Activated T-cell treated with anti-CD3 and anti-CD28 coated beads, Interleukin-2, amount 50 U/mL, for 24 hours (primary cell): Measurements from ENCODE around the gene DMAC1.
A peak's percentile ranks its signal among the peaks of the same experiment; 100 is the strongest.

Experiments
- DNase-seq: peaks from one replicate; pipeline ENCODE4 v3.0.0-alpha.2; 2020
- H3K27ac Mint-ChIP-seq: 2 replicates; pipeline ENCODE4 v1.8.0; 2020; ENCODE audit warnings: mild to moderate bottlenecking, mixed read lengths
- H3K27me3 Mint-ChIP-seq: 2 replicates; pipeline ENCODE4 v1.8.0; 2020; ENCODE audit warnings: mixed read lengths
- H3K36me3 Mint-ChIP-seq: 2 replicates; pipeline ENCODE4 v1.8.0; 2020; ENCODE audit warnings: low read depth, mixed read lengths
- H3K4me1 Mint-ChIP-seq: 2 replicates; pipeline ENCODE4 v1.8.0; 2020; ENCODE audit warnings: low read depth, mixed read lengths
- H3K4me3 Mint-ChIP-seq: 2 replicates; pipeline ENCODE4 v1.8.0; 2020; ENCODE audit warnings: mild to moderate bottlenecking, moderate library complexity, mixed read lengths
- H3K9me3 Mint-ChIP-seq: 2 replicates; pipeline ENCODE4 v1.8.0; 2020; ENCODE audit warnings: mixed read lengths

DMAC1 gene

DNA sequence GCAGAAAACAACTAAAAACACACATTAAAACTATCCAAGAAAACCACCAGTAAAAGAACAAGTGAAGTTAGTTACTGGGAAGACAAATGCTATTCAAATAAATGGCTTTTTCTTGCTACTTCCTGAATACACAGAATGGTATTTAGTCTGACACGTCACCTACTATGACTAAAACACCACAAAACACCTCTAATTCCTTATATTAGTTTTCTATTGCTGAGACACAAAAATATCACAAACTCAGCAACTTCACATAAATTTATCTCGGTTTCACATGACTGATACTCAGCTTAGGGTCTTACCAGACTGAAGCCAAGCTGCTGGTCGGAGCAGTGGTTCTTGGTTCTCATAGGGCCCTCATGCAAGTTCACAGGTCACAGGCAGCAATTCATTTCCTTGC lies 5.4 kb downstream of the DMAC1 start:
- Mint-ChIP-seq H3K4me3 (no peak overlapping the region), H3K4me1 (peaks cover 48% of the 10 kb centered on the region), H3K27me3 (no peaks in the 10 kb centered on the region), H3K36me3 (peaks cover 86% of the 10 kb centered on the region), H3K9me3 (no peaks in the 10 kb centered on the region), H3K27ac (peak overlapping the region; percentile 74)
- no peak for DNase-seq

DNA sequence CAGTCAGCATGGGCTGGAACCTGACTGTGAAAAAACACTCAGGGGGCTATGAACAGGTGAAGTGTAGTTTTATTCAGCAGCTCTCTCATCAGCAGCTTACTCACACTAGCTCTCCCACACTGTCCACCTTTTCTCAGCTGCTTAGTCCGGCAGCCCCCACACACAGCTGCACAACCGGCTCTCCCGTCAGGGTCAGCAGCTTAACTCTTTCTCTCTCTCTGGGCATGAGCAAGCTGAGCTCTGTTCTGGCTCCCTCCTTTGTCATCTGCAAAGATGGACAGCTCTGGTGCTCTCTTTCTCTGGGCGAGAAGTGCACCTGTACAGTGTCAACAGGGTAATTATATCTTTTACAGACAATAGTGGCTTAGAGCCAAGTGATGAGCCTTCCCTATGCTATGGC lies 8.2 kb downstream of the DMAC1 start:
- DNase-seq = no peak
- no peak overlapping the region for H3K27ac Mint-ChIP-seq
- peaks cover 28% of the 10 kb centered on the region for H3K4me1 Mint-ChIP-seq
- H3K27me3 Mint-ChIP-seq = no peaks in the 10 kb centered on the region
- H3K9me3 Mint-ChIP-seq = no peaks in the 10 kb centered on the region
- no peak overlapping the region for H3K4me3 Mint-ChIP-seq
- peaks cover 80% of the 10 kb centered on the region for H3K36me3 Mint-ChIP-seq

DNA sequence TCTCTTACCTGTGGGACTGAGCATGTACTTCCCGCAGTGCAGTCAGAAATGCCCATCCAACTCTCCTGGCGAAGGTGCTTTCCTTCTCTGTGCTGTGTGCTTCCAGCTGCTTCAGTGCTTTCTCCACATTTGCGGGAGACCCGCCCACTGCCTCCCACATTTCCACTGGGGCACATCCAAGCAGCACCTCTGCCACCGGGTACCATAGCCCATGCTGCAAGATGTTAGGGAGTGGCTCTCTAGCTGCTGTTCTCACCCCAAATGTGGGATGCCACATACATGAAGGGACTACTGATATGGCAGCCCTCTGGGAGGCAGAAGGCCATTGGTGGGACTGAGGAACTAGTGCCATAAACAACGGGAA lies 8.8 kb downstream of the DMAC1 start:
- H3K27ac Mint-ChIP-seq = no peak overlapping the region
- no peak for DNase-seq
- H3K4me3 Mint-ChIP-seq = no peak overlapping the region
- no peaks in the 10 kb centered on the region for H3K9me3 Mint-ChIP-seq
- no peaks in the 10 kb centered on the region for H3K27me3 Mint-ChIP-seq
- H3K4me1 Mint-ChIP-seq = peaks cover 23% of the 10 kb centered on the region
- peaks cover 76% of the 10 kb centered on the region for H3K36me3 Mint-ChIP-seq

DNA sequence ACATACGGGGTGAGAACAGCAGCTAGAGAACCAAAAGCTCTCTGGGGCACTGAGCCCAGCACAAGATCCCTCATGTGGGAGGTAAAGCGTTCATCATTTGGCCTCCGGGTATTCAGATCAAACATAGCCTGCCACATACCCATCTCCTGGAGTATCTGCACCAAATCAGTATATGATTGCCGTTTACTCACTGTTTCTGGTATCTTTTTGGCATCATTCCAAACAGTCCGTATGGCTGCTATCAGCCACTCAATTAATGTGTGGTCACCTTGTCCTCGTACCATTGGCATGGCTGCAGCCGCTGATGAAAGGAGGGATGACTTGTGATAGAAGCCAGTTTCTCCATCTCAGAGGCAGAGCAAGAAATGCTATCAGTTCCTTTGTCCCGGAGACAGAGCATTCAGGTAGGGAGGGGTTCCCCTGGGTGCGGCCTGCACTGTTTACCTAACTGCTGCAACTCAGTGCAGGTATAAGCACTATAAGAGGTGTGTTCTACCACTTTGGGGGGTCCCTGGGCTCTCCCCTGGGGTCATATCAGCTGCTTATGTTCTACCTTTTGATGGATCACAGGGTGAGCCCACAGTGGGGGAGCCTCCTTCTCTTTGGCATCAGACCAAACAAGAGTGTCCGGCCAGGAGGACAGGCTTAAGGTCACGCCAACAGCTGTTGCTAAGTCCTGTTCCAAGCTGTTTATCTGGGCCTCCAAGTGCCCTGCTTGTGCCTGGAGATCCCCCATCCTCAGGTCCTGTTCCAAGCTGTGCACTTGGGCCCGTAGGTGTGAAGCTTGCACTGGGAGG lies 9.4 kb downstream of the DMAC1 start:
- no peak overlapping the region for H3K27ac Mint-ChIP-seq
- peaks cover 21% of the 10 kb centered on the region for H3K4me1 Mint-ChIP-seq
- DNase-seq = no peak
- H3K27me3 Mint-ChIP-seq = no peaks in the 10 kb centered on the region
- H3K36me3 Mint-ChIP-seq = peaks cover 73% of the 10 kb centered on the region
- no peaks in the 10 kb centered on the region for H3K9me3 Mint-ChIP-seq
- no peak overlapping the region for H3K4me3 Mint-ChIP-seq

DNA sequence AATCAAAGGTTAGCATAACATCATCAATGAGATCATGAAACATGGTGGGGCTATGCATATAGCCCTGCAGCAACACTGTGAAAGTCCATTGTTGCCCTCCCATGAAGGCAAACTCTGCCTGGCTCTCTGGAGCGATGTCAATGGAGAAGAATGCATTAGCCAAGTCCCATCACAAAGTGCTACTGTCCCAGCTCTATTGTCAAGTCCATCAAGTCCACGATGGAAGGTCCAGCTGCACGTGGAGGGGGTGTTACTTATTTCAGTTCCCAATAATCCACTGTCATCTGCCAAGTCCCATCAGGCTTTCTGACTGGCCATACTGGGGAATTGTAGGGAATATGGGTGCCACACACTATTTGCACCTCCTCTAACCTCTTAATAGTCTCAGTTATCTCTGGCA lies 10.8 kb downstream of the DMAC1 start:
- no peaks in the 10 kb centered on the region for H3K27me3 Mint-ChIP-seq
- no peaks in the 10 kb centered on the region for H3K9me3 Mint-ChIP-seq
- no peak for DNase-seq
- H3K4me1 Mint-ChIP-seq = peaks cover 16% of the 10 kb centered on the region
- peaks cover 58% of the 10 kb centered on the region for H3K36me3 Mint-ChIP-seq
- no peak overlapping the region for H3K4me3 Mint-ChIP-seq
- no peak overlapping the region for H3K27ac Mint-ChIP-seq

DNA sequence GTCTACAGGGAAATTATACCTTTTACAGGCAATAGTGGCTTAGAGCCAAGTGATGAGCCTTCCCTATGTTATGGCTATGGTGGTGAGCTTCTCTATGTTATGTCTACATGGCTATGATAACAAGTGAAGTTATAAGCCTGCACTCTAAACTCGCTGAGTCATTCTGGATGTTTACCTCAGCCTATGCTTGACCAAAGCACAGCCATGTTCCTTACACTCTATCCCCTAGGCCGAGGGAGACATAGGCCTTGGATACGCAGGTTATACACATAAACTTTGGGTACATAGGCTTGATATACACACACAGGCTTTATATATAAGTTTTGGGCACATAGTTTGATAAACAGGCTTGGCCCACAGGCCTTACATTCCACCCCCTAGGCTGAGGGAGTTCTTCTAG lies 13.8 kb downstream of the DMAC1 start:
- H3K27ac Mint-ChIP-seq = no peak overlapping the region
- H3K4me1 Mint-ChIP-seq = peaks cover 9% of the 10 kb centered on the region
- no peak overlapping the region for H3K4me3 Mint-ChIP-seq
- no peaks in the 10 kb centered on the region for H3K27me3 Mint-ChIP-seq
- peaks cover 29% of the 10 kb centered on the region for H3K36me3 Mint-ChIP-seq
- H3K9me3 Mint-ChIP-seq = no peaks in the 10 kb centered on the region
- DNase-seq = no peak

DNA sequence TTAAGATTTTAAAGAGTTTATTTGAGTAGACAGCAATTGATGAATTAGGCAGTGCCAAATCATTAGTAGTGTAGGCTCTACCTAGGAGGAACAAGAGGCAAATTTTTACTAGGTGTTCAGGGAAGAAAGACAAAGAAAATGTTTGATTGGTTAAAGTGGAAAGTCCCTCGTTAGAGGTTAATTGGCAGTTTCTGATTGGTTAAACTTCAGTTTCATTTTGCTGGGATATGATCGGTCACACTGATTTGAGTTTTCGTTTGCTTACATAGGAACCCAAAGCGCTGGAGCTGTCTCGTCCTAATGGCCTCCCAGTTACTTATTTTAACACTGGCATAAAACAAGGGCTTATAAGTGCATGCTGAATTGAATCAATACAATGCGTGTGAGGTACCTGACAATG lies 15.1 kb downstream of the DMAC1 start:
- Mint-ChIP-seq H3K27me3 (no peaks in the 10 kb centered on the region), H3K36me3 (peaks cover 23% of the 10 kb centered on the region), H3K27ac (no peak overlapping the region), H3K9me3 (no peaks in the 10 kb centered on the region), H3K4me3 (no peak overlapping the region), H3K4me1 (peaks cover 9% of the 10 kb centered on the region)
- DNase-seq = no peak

DNA sequence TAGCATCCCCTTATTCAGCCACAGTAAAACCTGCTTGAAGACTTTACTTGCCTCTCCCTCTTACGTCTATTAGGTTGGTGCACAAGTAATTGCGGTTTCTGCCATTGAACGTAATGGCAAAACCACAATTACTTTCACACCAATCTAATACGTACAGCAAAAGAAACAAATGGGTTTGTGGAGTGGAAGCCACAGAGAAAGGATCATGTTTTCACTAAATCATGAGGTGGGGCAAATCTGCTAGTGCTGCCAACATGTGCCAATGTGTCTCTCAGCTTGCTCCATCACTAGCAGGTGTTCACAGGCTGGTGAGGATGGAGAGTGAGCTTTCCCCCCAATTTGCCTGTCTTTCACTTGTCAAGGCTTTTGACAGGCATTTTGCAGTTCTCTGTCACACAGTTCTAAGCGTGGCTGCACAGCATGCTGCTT lies 15.9 kb downstream of the DMAC1 start:
- Mint-ChIP-seq H3K27ac (no peak overlapping the region), H3K27me3 (no peaks in the 10 kb centered on the region), H3K4me1 (peaks cover 9% of the 10 kb centered on the region), H3K9me3 (no peaks in the 10 kb centered on the region), H3K36me3 (peaks cover 23% of the 10 kb centered on the region), H3K4me3 (no peak overlapping the region)
- no peak for DNase-seq

DNA sequence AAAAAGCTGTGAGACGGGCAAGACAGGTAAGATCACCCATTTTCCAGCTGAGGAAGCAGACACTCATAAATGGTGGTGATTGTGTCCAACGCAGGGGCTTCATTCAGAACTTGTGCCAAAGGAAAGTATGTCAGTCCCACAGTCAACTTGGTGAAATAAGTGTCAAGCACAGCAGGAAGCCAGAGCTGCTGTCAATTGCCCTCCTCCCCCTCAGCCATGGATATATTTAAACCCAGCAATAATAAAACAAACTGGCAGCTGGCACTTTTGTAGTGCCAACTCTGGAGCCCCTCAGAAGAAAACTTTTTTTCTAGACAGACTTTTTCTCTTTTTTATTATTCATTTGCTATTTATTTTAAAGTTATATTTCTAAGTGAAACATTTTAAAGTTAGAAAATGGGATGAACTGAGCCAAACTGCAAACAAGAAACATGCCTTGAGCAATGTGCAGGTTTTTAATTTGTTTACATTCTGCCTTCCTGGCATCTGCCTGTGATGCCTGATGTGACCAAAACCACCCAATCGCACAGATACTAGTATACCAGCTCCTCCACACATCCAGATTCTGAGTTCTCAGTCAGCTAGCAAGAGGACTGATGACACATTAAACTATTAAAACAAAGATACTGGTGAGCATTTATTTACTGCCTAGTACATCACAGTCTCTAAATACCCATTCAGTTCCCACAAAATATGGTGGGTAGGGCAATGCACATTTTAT lies 17.0 kb downstream of the DMAC1 start:
- Mint-ChIP-seq H3K4me3 (no peak overlapping the region), H3K27me3 (no peaks in the 10 kb centered on the region), H3K36me3 (peaks cover 16% of the 10 kb centered on the region), H3K9me3 (no peaks in the 10 kb centered on the region), H3K4me1 (peaks cover 9% of the 10 kb centered on the region), H3K27ac (no peak overlapping the region)
- DNase-seq = no peak

DNA sequence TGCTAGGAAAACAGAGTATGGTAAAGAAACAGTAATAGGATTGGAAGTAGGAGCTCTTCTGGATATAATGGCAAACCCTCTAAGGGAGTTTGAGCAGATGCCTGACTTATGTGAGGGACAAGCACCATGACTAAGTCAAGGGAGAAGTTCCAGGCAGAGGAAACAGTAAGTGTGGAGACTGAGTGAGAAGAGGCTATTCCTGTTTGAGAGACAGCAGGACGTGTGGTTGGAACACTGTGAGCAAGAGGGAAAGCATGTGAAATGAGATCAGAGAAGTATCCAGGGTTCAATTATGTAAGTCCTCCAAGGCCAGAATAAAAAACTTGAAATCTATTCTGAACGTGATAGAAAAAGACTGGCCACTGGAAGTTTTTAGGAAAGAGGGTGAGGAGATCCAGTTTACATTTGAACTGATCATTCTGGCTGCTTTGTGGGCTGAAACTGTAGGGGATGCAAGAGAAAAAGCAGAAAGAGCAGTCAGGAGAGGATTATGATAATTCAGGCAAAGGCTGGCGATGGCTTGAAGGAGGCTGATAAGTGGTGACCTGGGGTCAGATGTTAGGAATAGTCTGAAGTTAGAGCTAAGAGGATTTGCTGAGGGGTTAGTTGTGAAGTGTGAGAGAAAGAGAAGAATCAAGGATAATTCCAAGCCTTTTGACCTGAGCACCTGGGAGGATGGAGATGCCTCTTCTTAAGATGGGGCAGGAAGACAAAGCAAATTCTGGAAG lies 19.2 kb downstream of the DMAC1 start:
- Mint-ChIP-seq H3K27ac (no peak overlapping the region), H3K27me3 (peaks cover 6% of the 10 kb centered on the region), H3K4me3 (no peak overlapping the region), H3K4me1 (peaks cover 9% of the 10 kb centered on the region), H3K9me3 (no peaks in the 10 kb centered on the region), H3K36me3 (no peaks in the 10 kb centered on the region)
- DNase-seq = no peak

DNA sequence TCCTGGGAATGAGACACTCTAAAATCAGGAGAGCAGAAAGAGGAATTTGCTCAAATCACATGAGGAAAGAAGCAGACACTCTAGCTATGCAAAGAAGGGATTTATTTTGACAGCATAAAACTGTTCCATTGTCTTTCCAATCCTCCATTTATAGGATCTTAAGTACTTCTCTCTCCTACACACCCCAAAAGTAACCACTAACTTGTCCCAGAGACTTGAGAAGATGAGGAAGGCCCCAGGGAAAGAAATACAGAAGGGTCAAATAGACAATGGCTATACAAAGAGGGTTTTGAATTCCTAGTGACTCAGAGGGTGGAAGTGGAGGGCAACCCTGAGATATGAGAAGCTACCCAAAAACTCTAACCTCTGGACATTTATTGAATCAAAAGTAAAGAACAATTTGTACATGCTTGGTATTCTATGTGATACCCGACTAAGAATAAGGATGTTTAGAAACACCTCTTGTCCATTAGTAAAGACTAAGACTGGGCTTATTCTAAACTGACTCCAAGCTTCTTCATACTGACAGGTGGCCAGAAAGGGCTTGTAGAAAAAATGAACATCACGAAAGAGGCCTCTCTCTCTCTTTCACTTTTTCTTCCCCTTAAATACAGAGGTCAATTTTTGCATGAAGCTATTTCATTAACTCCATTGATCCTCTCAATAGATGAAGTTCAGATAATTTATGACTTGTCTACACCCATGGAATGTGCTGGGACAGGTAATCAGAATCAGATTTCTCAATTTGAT lies 20.6 kb downstream of the DMAC1 start:
- no peak overlapping the region for H3K4me3 Mint-ChIP-seq

DNA sequence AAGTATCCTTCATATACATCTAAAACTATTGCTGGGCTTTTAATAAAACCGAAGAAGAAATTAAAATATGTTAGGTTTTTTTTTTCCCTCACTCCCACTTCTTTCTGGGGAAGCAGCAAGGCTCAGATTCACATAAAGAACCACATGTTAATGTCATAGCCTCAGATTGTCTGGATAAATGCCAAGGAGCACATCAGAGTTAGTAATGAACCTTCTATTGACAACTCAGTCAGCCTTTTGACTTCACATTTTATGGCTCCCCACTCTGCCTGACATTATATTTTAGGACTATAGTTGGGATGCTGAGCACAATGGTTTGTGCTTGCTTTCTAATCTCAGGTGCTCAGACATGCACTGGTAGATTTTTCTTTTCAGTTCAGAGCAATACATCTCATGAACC lies 21.8 kb downstream of the DMAC1 start:
- H3K9me3 Mint-ChIP-seq = no peaks in the 10 kb centered on the region
- no peak overlapping the region for H3K4me3 Mint-ChIP-seq
- no peaks in the 10 kb centered on the region for H3K4me1 Mint-ChIP-seq
- no peaks in the 10 kb centered on the region for H3K36me3 Mint-ChIP-seq
- H3K27ac Mint-ChIP-seq = no peak overlapping the region
- DNase-seq = no peak
- H3K27me3 Mint-ChIP-seq = peaks cover 12% of the 10 kb centered on the region

More for the DNA sequence above, 20.6 kb downstream of the DMAC1 start:
- Mint-ChIP-seq H3K36me3 (no peaks in the 10 kb centered on the region), H3K27ac (no peak overlapping the region), H3K4me1 (peaks cover 4% of the 10 kb centered on the region), H3K9me3 (no peaks in the 10 kb centered on the region), H3K27me3 (peaks cover 6% of the 10 kb centered on the region)
- DNase-seq = no peak

DNA sequence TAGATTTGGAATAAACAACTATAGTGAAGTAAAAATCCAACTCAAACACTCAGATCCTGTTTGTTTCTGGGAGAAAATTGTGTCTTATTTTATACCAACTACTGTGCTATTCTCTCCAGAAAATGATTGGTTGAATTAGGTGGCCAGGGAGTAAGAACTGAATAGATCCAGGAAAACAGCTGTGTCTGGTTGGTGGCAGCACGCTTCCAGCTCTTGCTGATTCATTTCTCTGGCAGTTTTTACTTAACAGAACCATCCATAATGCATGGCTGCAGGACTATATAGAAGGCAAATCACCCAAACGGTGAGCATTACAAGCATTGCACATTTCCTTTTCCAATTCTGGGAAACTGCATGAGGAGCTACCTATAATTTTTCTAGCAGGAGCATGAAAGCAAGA lies 29.5 kb downstream of the DMAC1 start:
- Mint-ChIP-seq H3K9me3 (peaks cover 4% of the 10 kb centered on the region), H3K27me3 (peaks cover 22% of the 10 kb centered on the region), H3K27ac (no peak overlapping the region), H3K4me3 (no peak overlapping the region), H3K4me1 (no peaks in the 10 kb centered on the region), H3K36me3 (no peaks in the 10 kb centered on the region)
- DNase-seq = no peak

DNA sequence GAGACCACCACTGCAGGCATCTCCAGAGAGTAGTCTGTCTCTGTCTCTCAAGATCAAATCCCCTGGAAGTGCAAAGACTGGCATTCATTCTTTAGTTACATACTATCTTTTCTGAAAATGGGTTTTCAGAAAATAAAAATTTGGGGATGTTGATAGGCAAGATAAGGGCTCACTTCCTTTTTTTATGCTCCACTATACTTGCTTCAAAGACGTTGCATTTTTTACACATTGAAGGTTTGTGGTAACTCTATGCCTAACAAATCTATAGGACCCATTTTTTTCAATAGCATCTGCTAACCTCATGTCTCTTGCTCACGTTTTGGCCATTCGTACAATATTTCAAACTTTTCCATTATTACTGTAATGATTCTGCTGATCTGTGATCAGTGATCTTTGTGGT lies 37.0 kb downstream of the DMAC1 start:
- no peak for DNase-seq
- no peak overlapping the region for H3K27ac Mint-ChIP-seq

More for the DNA sequence above, 37.0 kb downstream of the DMAC1 start:
- no peaks in the 10 kb centered on the region for H3K27me3 Mint-ChIP-seq
- no peaks in the 10 kb centered on the region for H3K36me3 Mint-ChIP-seq
- H3K4me1 Mint-ChIP-seq = no peaks in the 10 kb centered on the region
- peaks cover 4% of the 10 kb centered on the region for H3K9me3 Mint-ChIP-seq
- H3K4me3 Mint-ChIP-seq = no peak overlapping the region
